Left hindlimb (tissue), 1 donor: ENCODE measurements around the gene MDM2.

Experiments
- DNase-seq: peaks from one replicate; pipeline ENCODE4 v3.0.0-alpha.2; 2018

MDM2 gene

GRCh38 chr12:68882251-68882964, 74.4 kb downstream of the MDM2 start:
- DNase-seq, result no peak

GRCh38 chr12:68883151-68883550, 75.2 kb downstream of the MDM2 start:
- DNase-seq, result no peak

GRCh38 chr12:68884251-68884650, 76.3 kb downstream of the MDM2 start:
- no peak for DNase-seq

- DNase-seq, result no peak
Measured at GRCh38 chr12:68885381-68885780, 77.4 kb downstream of the MDM2 start.

GRCh38 chr12:68886636-68887572, 78.9 kb downstream of the MDM2 start:
- DNase-seq, result no peak

- no peak for DNase-seq
Measured at GRCh38 chr12:68887641-68888040, 79.7 kb downstream of the MDM2 start.

- no peak for DNase-seq
Measured at GRCh38 chr12:68888243-68888642, 80.3 kb downstream of the MDM2 start.

- no peak for DNase-seq
Measured at GRCh38 chr12:68890701-68891113, 82.7 kb downstream of the MDM2 start.

- DNase-seq, result no peak
Measured at GRCh38 chr12:68891141-68891540, 83.2 kb downstream of the MDM2 start.

- no peak for DNase-seq
Measured at GRCh38 chr12:68893201-68893600, 85.2 kb downstream of the MDM2 start.

- DNase-seq, result no peak
Measured at GRCh38 chr12:68893741-68894140, 85.8 kb downstream of the MDM2 start.

GRCh38 chr12:68894276-68894855, 86.4 kb downstream of the MDM2 start:
- no peak for DNase-seq

GRCh38 chr12:68896881-68897540, 89.0 kb downstream of the MDM2 start:
- DNase-seq, result no peak

- DNase-seq, result no peak
Measured at GRCh38 chr12:68899251-68899771, 91.3 kb downstream of the MDM2 start.

GRCh38 chr12:68900241-68900640, 92.3 kb downstream of the MDM2 start:
- DNase-seq, result no peak
